ENCODE results near the gene TCHHL1.

Gene TCHHL1

GRCh38 chr1:152089014-152089674 is at the start of gene TCHHL1:
TSS of gene TCHHL1 (minus strand) at chr1:152089064. CDS start at chr1:152088143, 921 bp downstream.
- no peak for DNase-seq

DNA sequence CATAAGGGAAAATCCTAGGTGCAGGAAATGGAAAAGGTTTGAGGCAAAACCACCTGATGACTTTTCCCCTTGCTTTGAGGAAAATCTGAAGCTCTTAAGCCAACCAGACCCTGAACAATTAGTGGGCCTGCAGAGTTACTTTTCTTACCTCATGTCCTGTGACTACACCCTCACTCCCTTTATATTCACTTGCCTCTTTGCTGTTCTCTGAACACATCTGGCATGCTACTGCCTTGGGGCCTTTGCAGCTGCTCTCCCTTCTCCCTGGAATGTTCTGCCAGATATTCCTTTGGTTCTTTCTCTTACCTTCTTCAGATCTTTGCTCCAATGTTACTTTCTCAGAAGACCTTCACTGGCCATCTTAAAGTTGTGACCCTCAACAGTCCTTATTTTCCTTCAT is 48.4 kb upstream of the TCHHL1 start:
- no peak for DNase-seq

DNA sequence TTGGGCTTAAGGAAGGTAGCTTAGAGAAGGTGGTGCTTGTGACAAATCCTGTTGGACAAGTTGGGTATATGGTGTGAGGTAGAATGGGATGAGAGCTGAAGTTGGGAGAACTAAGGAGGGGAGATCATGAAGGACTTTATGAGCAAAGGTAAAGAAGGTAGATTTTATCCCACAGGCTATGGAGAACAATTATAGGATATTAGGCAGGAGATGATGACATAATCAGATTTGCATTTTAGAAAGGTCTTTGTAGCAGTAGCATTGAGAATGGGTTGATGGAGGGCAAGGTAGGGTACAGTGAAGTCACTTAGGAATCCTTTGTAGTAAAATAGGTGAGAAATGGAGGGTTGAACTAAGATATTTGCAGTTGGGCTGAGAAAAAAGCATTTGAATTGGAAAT is 41.3 kb upstream of the TCHHL1 start:
- DNase-seq = no peak

- no peak for DNase-seq
Measured at GRCh38 chr1:152127673-152128072, 38.8 kb upstream of the TCHHL1 start.

GRCh38 chr1:152125834-152126443 is 37.1 kb upstream of the TCHHL1 start:
- no peak for DNase-seq

GRCh38 chr1:152118915-152119314 is 30.1 kb upstream of the TCHHL1 start:
- DNase-seq = no peak

DNA sequence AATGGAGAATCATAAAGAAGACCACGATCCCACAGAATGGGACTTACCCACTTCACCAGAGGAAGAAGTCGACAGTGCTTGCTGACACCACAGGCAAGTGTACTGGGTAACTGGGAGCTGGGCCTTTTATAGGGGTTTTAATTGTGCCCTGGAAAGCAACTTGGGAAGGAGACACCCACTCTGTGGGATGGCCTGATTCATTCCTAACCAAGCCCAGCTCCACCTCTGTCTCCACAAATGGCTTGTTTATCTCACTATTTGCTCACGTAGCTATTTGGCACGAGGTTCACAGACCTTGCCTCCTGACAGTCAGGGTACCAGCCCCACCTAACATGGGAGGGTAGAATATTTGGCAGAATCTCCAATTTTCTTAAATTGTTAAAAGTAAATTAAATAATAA is 26.5 kb upstream of the TCHHL1 start, which contains the start of gene TCHH:
Gene TCHH, minus strand, starts transcription at position 101 of the 400 bp plus-strand sequence. CDS start 1,364 bp downstream, outside the sequence.
- no peak for DNase-seq

DNA sequence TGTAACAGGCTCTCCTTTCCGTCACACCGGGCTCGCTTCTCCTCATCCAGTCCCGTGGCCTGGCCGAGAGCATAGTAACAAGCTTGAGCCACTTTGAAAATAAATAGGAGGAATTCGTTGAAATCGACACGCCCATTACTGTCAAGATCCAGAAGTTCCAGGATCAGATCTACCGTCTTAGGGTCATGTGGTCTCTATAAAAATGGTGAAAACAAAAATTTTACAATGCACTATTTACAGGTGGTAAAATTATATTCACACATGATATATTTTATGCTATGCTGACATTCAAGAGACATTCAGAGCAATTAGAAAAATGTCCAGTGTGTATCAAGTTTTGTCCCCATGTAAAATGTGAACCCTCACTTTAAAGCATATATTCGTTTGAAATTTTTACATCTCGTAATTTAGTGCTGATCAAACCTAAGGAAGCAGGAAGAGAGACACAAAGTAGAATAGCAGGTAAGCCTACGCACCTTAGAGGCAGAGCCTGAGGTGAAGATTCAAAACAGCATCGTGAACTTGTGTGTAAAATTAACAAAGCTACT is 24.1 kb upstream of the TCHHL1 start:
- no peak for DNase-seq

DNA sequence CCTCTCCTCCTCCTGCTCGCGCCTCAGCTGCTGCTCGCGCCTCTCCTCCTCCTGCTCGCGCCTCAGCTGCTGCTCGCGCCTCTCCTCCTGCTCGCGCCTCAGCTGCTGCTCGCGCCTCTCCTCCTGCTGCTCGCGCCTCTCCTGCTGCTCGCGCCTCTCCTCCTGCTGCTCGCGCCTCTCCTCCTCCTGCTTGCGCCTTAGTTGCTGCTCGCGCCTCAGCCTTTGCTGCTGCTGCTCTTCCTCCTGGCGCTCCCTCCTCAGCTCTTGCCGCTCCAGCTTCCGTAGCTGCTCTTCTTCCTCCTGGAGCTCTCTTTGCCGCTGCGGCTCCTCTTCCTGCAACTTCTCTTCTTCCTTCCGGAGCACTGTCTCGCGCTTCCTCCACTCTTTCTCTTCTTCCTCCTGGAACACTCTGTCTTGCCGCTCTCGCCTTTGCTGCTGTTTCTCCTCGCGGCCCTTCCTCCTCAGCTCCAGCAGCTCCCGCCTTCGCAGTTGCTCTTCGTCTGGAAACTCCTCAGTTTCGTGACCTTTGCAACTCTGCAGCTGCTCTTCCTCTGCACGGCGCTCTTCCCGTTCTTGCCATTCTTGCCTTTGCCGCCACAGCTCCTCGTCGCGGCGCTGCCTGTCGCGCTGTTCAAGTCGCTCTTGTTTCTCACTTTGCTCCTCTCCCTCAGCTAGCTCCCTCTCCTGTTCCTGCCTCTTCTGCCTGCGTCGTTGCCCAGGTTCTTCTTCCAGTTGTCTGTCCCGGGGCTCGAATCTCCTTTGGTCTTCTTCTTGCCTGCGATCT is 23.4 kb upstream of the TCHHL1 start:
- no peak for DNase-seq

DNA sequence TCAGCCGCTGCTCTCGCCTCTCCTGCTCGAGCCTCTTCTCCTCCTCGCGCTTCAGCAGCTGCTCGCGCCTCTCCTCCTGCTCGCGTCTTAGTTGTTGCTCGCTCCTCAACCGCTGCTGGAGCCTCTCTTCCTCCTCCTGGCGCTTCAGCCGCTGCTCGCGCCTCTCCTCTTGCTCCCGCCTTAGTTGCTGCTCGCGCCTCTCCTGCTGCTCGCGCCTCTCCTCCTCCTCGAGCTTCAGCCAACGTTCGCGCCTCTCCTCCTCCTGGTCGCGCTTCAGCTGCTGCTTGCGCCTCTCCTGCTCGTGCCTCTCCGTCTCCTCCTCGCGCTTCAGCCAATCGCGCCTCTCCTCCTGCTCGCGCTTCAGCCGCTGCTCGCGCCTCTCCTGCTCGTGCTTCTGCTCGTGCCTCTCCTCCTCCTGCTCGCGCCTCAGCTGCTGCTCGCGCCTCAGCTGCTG is 22.7 kb upstream of the TCHHL1 start:
- peak; percentile 46 for DNase-seq

DNA sequence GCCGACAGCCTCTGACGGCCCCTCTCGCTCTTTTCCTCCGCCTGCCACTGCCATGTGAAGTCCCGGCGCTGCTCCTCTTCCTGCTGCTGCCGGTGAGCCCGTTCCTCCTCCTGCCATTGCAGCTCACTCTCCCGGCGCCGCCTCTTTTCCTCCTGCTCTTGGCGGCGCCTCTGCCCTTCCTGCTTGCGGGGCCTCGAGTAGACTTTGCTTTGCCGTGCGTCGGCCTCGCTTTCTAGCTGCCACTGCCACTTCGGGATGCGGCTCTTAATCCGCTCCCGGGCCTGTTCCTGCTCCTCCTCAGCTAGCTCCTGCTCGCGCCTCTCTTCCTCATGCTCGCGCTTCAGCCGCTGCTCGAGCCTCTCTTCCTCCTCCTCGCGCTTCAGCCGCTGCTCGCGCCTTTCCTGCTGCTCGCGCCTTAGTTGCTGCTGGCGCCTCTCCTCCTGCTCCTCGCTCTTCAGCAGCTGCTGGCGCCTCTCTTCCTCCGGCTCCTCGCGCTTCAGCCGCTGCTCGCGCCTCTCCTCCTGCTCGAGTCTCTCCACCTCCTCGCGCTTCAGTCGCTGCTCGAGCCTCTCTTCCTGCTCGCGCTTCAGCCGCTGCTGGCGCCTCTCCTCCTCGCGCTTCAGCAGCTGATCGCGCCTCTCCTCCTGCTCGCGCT is 22.1 kb upstream of the TCHHL1 start:
- peak; percentile 42 for DNase-seq

- DNase-seq = peak; percentile 30
Measured at GRCh38 chr1:152110365-152110859, 21.5 kb upstream of the TCHHL1 start.

GRCh38 chr1:152109998-152110294 is 21.1 kb upstream of the TCHHL1 start:
- DNase-seq = no peak

GRCh38 chr1:152109231-152109997 is 20.6 kb upstream of the TCHHL1 start:
- DNase-seq = peak; percentile 11

GRCh38 chr1:152108882-152109222 is 20.0 kb upstream of the TCHHL1 start:
- peak; percentile 19 for DNase-seq

DNA sequence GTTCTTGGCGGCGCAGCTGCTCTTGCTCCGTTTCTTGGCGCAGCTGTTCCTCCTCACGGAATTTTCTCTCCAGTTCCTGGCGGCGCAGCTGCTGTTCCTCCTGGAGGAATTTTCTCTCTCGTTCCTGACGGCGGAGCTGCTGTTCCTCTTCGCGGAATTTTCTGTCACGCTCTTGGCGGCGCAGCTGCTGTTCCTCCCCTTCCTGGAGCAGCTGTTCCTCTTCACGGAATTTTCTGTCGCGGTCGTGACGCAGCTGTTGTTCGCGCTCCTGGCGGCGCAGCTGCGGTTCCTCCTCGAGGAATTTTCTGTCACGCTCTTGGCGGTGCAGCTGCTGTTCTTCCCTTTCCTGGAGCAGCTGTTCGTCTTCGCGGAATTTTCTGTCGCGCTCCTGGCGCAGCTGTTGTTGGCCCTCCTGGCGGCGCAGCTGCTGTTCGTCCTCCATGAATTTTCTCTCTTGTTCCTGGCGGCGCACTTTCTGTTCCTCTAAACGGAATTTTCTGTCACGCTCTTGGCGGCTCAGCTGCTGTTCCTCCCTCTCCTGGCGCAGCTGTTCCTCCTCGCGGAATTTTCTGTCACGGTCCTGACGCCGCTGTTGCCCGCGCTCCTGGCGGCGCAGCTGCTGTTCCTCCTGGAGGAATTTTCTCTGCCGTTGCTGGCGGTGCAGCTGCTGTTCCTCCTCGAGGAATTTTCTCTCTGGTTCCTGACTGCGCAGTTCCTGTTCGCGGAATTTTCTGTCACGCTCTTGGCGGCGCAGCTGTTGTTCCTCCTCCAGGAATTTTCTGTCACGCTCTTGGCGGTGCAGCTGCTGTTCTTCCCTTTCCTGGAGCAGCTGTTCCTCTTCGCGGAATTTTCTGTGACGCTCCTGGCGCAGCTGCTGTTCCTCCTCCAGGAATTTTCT is 19.4 kb upstream of the TCHHL1 start:
- DNase-seq = peak; percentile 22

- no peak for DNase-seq
Measured at GRCh38 chr1:152107031-152107983, 18.4 kb upstream of the TCHHL1 start.

DNA sequence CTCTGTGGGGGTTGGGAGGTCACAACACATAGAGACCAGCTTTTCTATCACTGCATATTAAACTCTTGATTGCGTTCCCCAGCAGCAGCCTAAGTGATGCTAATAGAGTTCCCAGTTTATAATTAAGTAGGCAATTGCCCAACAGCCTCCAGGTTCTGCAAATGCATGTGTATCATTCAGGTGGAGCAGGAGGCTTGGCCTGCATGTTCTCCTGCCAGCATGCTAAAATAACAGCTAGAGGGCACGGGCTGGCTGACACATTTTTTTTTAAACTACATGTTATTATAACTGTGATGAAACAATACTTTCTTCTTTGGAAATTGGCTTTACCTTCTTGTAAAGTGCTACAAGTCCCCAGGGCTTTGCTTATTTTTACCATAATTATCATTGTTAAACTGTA is 16.0 kb upstream of the TCHHL1 start:
- no peak for DNase-seq

GRCh38 chr1:152096931-152097330 is 8.1 kb upstream of the TCHHL1 start:
- no peak for DNase-seq

GRCh38 chr1:152086760-152087159 is 2.1 kb downstream of the TCHHL1 start:
- no peak for DNase-seq

Data from right hindlimb (tissue), 1 donor.